HG02571 (cell line): ENCODE results near the gene ATXN1.
A peak's percentile ranks its signal among the peaks of the same experiment; 100 is the strongest.

Source experiments
- ATAC-seq: cut with Tn5 transposase; IDR thresholded peaks from one replicate; pipeline ENCODE4 v1.9.1; 2021; ENCODE audit warnings: mild to moderate bottlenecking, moderate library complexity; ENCODE audit not compliant: unreplicated experiment

The ATXN1 gene

GRCh38 chr6:16783952-16784565, 22.8 kb upstream of the ATXN1 start:
- no peak for ATAC-seq

- no peak for ATAC-seq
Observed at GRCh38 chr6:16783509-16783908, 22.2 kb upstream of the ATXN1 start.

- ATAC-seq: no peak
Observed at GRCh38 chr6:16782278-16782677, 21.0 kb upstream of the ATXN1 start.

- no peak for ATAC-seq
Observed at GRCh38 chr6:16781348-16782169, 20.3 kb upstream of the ATXN1 start.

GRCh38 chr6:16778521-16778920, 17.3 kb upstream of the ATXN1 start:
- ATAC-seq: no peak

GRCh38 chr6:16777794-16778193, 16.5 kb upstream of the ATXN1 start:
- ATAC-seq: no peak

- no peak for ATAC-seq
Observed at GRCh38 chr6:16776394-16777017, 15.2 kb upstream of the ATXN1 start.

GRCh38 chr6:16774437-16774836, 13.2 kb upstream of the ATXN1 start:
- no peak for ATAC-seq

GRCh38 chr6:16773362-16773761, 12.1 kb upstream of the ATXN1 start:
- no peak for ATAC-seq

GRCh38 chr6:16770701-16771569, 9.7 kb upstream of the ATXN1 start:
- ATAC-seq: peak; percentile 86

GRCh38 chr6:16769986-16770376, 8.7 kb upstream of the ATXN1 start:
- no peak for ATAC-seq

GRCh38 chr6:16769131-16769985, 8.1 kb upstream of the ATXN1 start:
- no peak for ATAC-seq

GRCh38 chr6:16768477-16768830, 7.2 kb upstream of the ATXN1 start:
- ATAC-seq: no peak

- ATAC-seq: no peak
Observed at GRCh38 chr6:16767765-16768476, 6.7 kb upstream of the ATXN1 start.

GRCh38 chr6:16766836-16767745, 5.8 kb upstream of the ATXN1 start:
- no peak for ATAC-seq

GRCh38 chr6:16766043-16766536, 4.8 kb upstream of the ATXN1 start:
- ATAC-seq: no peak

- ATAC-seq: no peak
Observed at GRCh38 chr6:16765235-16765634, 4.0 kb upstream of the ATXN1 start.

- ATAC-seq: no peak
Observed at GRCh38 chr6:16764188-16764950, 3.1 kb upstream of the ATXN1 start.
